Measurements from ENCODE around the gene AASDHPPT.

AASDHPPT gene

GRCh38 chr11:106082096-106082495, 4.6 kb downstream of the AASDHPPT start:
- DNase-seq (ENCODE audit: extremely low read depth in 1 of 2, low read depth in 1 of 2) = no peak

- DNase-seq (ENCODE audit: extremely low read depth in 1 of 2, low read depth in 1 of 2) = no peak
These were observed 8.7 kb downstream of the AASDHPPT start for GRCh38 chr11:106086135-106086534.

GRCh38 chr11:106086850-106087249, 9.4 kb downstream of the AASDHPPT start:
- DNase-seq (ENCODE audit: extremely low read depth in 1 of 2, low read depth in 1 of 2) = no peak

DNA sequence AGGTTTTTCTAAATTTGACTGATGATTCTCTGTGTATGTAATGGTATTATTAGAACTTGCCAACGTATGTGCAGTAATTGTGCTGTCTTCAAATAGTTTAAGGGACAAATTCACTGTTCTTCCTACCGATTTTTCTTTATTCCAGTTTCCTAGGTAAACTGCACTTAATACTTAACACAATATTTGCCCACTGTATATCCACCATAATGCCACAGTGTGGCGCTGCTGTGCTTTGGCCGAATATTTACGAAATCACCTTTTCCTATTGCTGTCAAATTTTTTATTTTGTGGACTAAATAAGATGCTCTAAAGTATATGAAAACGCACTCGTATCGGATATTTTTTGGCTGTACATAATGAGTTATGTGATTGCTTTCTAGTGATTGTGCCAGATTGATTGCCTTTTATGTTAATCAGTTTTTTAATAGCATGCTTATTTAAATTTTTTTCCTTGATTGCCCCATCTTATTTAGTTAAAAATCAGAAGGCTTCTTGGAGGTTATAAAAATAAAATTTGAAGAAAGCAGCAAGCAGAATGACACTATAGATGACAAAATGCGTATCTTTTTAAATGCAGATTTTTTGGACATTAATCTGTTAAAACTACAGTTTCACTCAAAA, 10.5 kb downstream of the AASDHPPT start:
- peak in 1 of 2 donors; percentile 5 for DNase-seq (ENCODE audit: extremely low read depth in 1 of 2, low read depth in 1 of 2)

DNA sequence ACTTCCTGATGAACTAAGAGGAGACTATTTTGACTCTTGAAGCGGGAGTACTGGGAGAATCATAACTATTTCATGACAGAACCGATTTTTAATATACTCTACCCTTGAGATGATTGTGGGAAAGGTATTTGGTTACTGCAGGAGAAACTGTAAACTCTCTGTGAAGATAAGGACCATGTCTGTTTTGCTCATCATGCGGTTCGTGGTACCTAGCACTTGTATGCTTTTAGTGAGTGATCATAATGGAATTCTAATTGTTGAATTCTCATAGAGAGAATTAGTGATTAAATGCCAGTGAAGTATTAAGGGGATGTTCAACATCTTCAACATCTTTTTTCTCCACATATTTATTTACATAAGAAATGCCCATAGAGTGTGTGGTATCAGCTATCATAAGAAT, 11.4 kb downstream of the AASDHPPT start:
- no peak for DNase-seq (ENCODE audit: extremely low read depth in 1 of 2, low read depth in 1 of 2)

DNA sequence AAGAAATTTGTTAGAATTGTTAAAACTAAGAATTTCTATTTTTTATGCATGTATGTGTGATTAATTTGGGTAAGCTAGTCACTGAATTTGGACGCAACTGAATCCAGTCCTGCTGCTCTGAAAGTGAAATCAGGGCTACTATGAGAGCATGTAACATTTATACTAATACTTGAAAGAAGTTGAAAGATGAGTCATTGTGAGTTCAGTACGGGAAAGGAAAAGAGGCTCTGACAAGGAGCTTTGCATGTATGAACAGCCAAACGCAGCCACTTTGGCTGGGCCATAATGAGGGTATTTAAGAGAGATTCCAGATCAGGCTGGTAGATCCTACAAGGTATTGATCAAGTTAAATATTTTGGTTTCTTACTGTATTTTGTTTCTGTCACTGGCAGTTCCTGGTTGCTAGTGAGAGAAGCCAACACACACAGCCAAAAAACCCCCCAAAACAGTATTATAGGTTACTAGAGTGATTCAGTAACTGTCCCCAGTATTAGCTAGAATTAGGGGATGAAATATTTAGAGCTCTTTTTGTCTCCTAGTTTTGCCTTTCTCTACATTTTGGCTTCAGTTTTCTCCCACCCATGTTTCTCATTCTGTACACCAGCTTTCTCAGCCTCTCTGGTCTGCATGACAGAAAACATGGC, 14.1 kb downstream of the AASDHPPT start:
- no peak for DNase-seq (ENCODE audit: extremely low read depth in 1 of 2, low read depth in 1 of 2)

DNA sequence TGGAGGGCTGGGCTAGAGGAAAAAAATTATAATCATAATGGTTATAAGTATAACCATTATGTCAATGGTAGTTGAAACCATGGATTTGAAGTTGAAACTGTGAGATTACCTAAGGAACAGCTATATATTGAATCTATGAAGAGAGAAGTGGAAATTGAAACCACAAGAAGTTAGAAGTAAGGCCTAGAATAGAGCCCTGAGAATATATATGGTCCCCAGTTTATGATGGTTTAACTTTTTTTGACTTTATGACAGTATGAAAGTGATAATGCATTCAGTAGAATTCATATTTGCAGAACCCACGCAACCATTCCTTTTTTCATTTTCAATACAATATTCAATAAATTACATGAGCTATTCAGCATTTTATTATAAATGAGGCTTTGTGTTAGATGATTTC, 15.0 kb downstream of the AASDHPPT start:
- DNase-seq (ENCODE audit: extremely low read depth in 1 of 2, low read depth in 1 of 2) = no peak

DNA sequence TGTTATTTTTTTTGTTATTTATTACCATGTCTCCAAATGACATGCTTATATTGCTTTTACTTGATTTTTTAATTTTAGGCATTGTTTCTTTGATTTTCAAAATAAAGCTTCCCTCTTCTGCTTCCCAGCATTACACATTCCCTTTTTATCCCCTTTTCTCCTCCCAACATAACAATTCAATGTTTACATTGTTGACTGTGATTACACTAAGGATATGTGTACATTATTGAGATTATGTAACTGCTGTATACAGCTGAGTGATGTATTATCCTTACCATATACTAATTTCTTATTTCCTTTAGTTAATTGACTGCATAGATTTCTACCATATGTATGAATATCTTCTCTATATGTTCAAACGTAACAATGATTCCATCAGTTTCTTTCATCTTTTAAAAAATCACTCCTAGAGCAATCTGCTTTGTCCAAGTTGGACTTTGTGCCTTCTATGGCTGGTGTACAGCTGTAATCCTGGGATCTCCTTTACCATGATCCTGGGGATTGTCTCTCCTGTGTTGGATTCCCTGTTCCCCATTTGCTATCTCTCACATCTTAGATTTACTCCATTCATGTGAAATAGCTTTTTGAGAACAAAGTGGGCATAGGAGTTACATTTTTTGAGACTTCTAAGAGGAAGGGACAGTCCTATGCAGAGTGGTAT, 21.6 kb downstream of the AASDHPPT start:
- DNase-seq (ENCODE audit: extremely low read depth in 1 of 2, low read depth in 1 of 2) = no peak

GRCh38 chr11:106101370-106101769, 23.9 kb downstream of the AASDHPPT start:
- DNase-seq (ENCODE audit: extremely low read depth in 1 of 2, low read depth in 1 of 2) = no peak

DNA sequence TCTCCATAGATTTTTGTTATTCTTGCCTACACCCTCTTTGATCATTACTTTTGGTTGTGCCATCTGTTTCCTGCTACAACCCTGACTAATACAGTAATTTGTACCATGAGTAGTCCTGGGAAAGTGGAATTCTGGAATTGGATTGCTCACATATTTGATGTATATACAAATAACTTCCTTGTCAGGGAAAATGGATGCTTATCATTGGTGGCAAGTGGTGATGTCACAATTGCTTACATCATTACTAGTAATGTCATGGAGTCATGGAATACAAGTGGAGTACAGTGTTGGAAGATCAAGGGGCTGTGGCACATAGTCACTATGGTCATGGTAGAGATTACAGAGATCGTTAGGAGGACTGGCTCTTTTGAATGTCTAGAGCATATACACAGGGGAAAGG, 24.4 kb downstream of the AASDHPPT start:
- no peak for DNase-seq (ENCODE audit: extremely low read depth in 1 of 2, low read depth in 1 of 2)

- no peak for DNase-seq (ENCODE audit: extremely low read depth in 1 of 2, low read depth in 1 of 2)
These were observed 28.5 kb downstream of the AASDHPPT start for GRCh38 chr11:106105986-106106385.

- DNase-seq (ENCODE audit: extremely low read depth in 1 of 2, low read depth in 1 of 2) = no peak
These were observed 44.3 kb downstream of the AASDHPPT start for GRCh38 chr11:106121570-106122320.

GRCh38 chr11:106127604-106128003, 50.1 kb downstream of the AASDHPPT start:
- no peak for DNase-seq (ENCODE audit: extremely low read depth in 1 of 2, low read depth in 1 of 2)

GRCh38 chr11:106128740-106129139, 51.3 kb downstream of the AASDHPPT start:
- no peak for DNase-seq (ENCODE audit: extremely low read depth in 1 of 2, low read depth in 1 of 2)

- no peak for DNase-seq (ENCODE audit: extremely low read depth in 1 of 2, low read depth in 1 of 2)
These were observed 54.5 kb downstream of the AASDHPPT start for GRCh38 chr11:106131998-106132397.

DNA sequence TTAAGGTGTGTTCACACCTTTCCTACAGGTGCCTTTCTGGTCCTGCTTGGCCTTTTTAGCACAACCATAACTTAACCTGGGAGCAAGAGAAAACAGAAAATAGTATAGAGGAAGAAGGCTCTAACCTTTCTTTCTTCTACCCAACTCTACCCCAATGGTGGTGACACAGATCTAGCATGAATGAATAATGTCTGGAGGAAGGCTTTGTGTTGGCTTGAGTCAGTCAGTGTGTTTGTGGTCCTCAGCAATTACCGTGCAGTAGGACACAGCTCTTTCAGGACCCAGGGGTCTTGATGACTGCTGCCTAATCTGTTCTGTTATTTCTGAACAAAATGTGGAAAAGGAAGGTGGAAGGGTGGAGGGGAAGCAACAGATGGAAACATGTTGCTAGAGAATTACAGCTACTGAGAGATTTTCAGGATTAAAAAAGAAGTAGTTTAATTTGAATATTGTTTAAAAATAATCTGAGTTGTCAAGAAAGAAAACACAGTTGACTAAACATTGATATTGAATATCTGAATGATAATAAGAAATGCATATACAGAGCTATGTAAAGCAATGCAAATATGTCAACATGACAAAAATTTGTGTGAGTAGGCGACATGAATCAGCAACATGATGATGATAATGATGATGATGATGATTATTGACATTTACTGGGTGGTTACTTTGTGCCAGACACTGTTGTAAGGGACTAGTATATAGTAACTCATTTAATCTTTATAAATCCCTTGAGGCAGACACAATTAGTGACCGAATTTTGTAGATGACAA, 55.3 kb downstream of the AASDHPPT start:
- no peak for DNase-seq (ENCODE audit: extremely low read depth in 1 of 2, low read depth in 1 of 2)

- DNase-seq (ENCODE audit: extremely low read depth in 1 of 2, low read depth in 1 of 2) = no peak
These were observed 56.1 kb downstream of the AASDHPPT start for GRCh38 chr11:106133529-106133928.

DNA sequence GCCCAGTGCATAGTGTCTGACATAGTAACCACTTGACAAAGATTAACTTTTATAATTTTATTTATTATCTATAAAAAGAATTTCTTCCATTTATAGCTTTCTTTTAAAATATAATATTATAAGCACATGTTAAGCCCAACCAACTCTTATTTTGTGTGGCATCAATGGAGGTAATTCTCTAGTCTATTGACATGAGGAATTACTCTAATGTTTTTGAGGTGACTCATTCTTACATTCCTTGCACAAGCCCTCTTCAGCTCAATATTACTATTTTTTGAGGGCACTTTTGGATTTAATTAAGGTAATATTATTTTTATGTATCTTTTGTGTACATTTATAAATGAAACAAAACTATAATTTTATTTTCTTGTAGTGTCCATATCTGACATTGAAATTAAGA, 59.6 kb downstream of the AASDHPPT start:
- DNase-seq (ENCODE audit: extremely low read depth in 1 of 2, low read depth in 1 of 2) = no peak

DNA sequence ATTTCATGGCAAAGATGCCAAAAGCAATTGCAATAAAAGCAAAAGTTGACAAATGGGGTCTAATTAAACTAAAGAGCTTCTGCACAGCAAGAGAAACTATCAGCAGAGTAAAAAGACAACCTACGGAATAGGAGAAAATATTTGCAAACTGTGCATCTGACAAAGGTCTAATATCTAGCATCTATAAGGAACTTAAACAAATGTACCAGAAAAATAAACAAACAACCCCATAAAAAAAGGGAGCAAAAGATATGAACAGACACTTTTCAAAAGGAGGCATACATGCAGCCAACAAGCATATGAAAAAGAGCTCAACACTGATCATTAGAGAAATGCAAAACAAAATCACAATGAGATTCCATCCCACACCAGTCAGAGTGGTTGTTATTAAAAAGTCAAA, 60.3 kb downstream of the AASDHPPT start:
- no peak for DNase-seq (ENCODE audit: extremely low read depth in 1 of 2, low read depth in 1 of 2)
